ENCODE measurements around the gene CHORDC1.
"Not testable (repeated sequence)": the region's sequence is repeated elsewhere in the genome, so short reads cannot be mapped to it uniquely, and the experiment has no call there.

GRCh38 chr11:90207992-90208391 lies 14.9 kb downstream of the CHORDC1 start:
- not testable (repeated sequence) for TF ChIP-seq POLR2A (IDR thresholded peaks at IDR 0.05; ENCODE audit: low read depth, low read length); POLR2AphosphoS5 (IDR thresholded peaks at IDR 0.05; ENCODE audit: low read depth, low read length); TAF1 (IDR thresholded peaks at IDR 0.05; ENCODE audit: borderline replicate concordance, low read depth, low read length)
